HEK293 (cell line): ENCODE results near the gene CCNT2.

Source experiments
- GFI1B ChIP-seq: fragments of 450-650 bp; formaldehyde crosslinking; IDR thresholded peaks from 2 replicates; pipeline ENCODE4 v1.5.1; 2016; ENCODE audit warnings: missing biosample characterization, missing genetic modification characterization
- GLIS1 ChIP-seq: fragments of 450-650 bp; formaldehyde crosslinking; IDR thresholded peaks from 2 replicates; pipeline ENCODE4 v1.5.1; 2016; ENCODE audit warnings: missing biosample characterization, missing genetic modification characterization
- KLF8 ChIP-seq: fragments of 450-650 bp; formaldehyde crosslinking; IDR thresholded peaks from 2 replicates; pipeline ENCODE4 v1.5.1; 2016; ENCODE audit warnings: missing biosample characterization, missing genetic modification characterization
- REPIN1 ChIP-seq: fragments of 450-650 bp; formaldehyde crosslinking; IDR thresholded peaks from 2 replicates; pipeline ENCODE4 v1.5.1; 2017; ENCODE audit warnings: missing biosample characterization, missing genetic modification characterization, low read depth
- TCF7L2 ChIP-seq: IDR thresholded peaks from 2 replicates; pipeline ENCODE4 v1.6.1; 2011; ENCODE audit warnings: low read depth, mild to moderate bottlenecking, inconsistent platforms, low read length, moderate library complexity, borderline replicate concordance
- YY1 ChIP-seq: fragments of 450-650 bp; formaldehyde crosslinking; IDR thresholded peaks from 2 replicates; pipeline ENCODE4 v1.5.1; 2018; ENCODE audit warnings: missing biosample characterization, missing genetic modification characterization
- ZBTB21 ChIP-seq: fragments of 450-650 bp; formaldehyde crosslinking; IDR thresholded peaks from 2 replicates; pipeline ENCODE4 v1.5.1; 2017; ENCODE audit warnings: missing biosample characterization, missing genetic modification characterization
- ZBTB8A ChIP-seq: fragments of 450-650 bp; formaldehyde crosslinking; IDR thresholded peaks from 2 replicates; pipeline ENCODE4 v1.5.1; 2016; ENCODE audit warnings: missing biosample characterization, missing genetic modification characterization
- ZFP3 ChIP-seq: fragments of 450-650 bp; formaldehyde crosslinking; IDR thresholded peaks from 2 replicates; pipeline ENCODE4 v1.5.1; 2016; ENCODE audit warnings: low read depth, missing biosample characterization, missing genetic modification characterization
- ZIC2 ChIP-seq: fragments of 450-650 bp; formaldehyde crosslinking; IDR thresholded peaks from 2 replicates; pipeline ENCODE4 v1.5.1; 2016; ENCODE audit warnings: missing biosample characterization, missing genetic modification characterization
- ZNF169 ChIP-seq: fragments of 450-650 bp; formaldehyde crosslinking; IDR thresholded peaks from 2 replicates; pipeline ENCODE4 v1.5.1; 2016; ENCODE audit warnings: missing biosample characterization, missing genetic modification characterization
- ZNF2 ChIP-seq: fragments of 450-650 bp; formaldehyde crosslinking; IDR thresholded peaks from 2 replicates; pipeline ENCODE4 v1.5.1; 2016; ENCODE audit warnings: missing biosample characterization, missing genetic modification characterization
- ZNF335 ChIP-seq: fragments of 450-650 bp; formaldehyde crosslinking; conservative IDR thresholded peaks from 2 replicates; pipeline ENCODE4 v1.5.1; 2016; ENCODE audit warnings: missing biosample characterization, missing genetic modification characterization
- ZNF341 ChIP-seq: fragments of 450-650 bp; formaldehyde crosslinking; IDR thresholded peaks from 2 replicates; pipeline ENCODE4; 2016; ENCODE audit warnings: low read depth, missing biosample characterization, missing genetic modification characterization
- ZNF391 ChIP-seq: fragments of 450-650 bp; formaldehyde crosslinking; IDR thresholded peaks from 2 replicates; pipeline ENCODE4 v1.5.1; 2016; ENCODE audit warnings: low read depth, missing biosample characterization, missing genetic modification characterization, borderline replicate concordance
- ZNF426 ChIP-seq: fragments of 450-650 bp; formaldehyde crosslinking; IDR thresholded peaks from 2 replicates; pipeline ENCODE4 v1.5.1; 2017; ENCODE audit warnings: missing biosample characterization, missing genetic modification characterization, mild to moderate bottlenecking, inconsistent platforms, moderate library complexity
- ZNF610 ChIP-seq: fragments of 450-650 bp; formaldehyde crosslinking; IDR thresholded peaks from 2 replicates; pipeline ENCODE4 v1.5.1; 2016; ENCODE audit warnings: missing biosample characterization, missing genetic modification characterization, borderline replicate concordance
- ZNF623 ChIP-seq: fragments of 450-650 bp; formaldehyde crosslinking; IDR thresholded peaks from 2 replicates; pipeline ENCODE4 v1.5.1; 2016; ENCODE audit warnings: missing biosample characterization, missing genetic modification characterization
- ZNF660 ChIP-seq: fragments of 450-650 bp; IDR thresholded peaks from 2 replicates; pipeline ENCODE4 v1.5.1; 2018; ENCODE audit warnings: missing biosample characterization, mild to moderate bottlenecking, missing genetic modification characterization
- ZNF677 ChIP-seq: fragments of 450-650 bp; IDR thresholded peaks from 2 replicates; pipeline ENCODE4 v1.5.0; 2018; ENCODE audit warnings: missing biosample characterization, mild to moderate bottlenecking, missing genetic modification characterization, moderate library complexity
- ZNF76 ChIP-seq: fragments of 450-650 bp; formaldehyde crosslinking; IDR thresholded peaks from 2 replicates; pipeline ENCODE4; 2016; ENCODE audit warnings: low read depth, missing biosample characterization, missing genetic modification characterization, borderline replicate concordance
- TF ChIP-seq, protein P1 (sequence below): fragments of 450-650 bp; formaldehyde crosslinking; IDR thresholded peaks from 2 replicates; pipeline ENCODE4 v1.5.1; 2016; ENCODE audit warnings: missing biosample characterization, missing genetic modification characterization
- TF ChIP-seq, protein P2 (sequence below): fragments of 450-650 bp; formaldehyde crosslinking; IDR thresholded peaks from 2 replicates; pipeline ENCODE4 v1.5.1; 2016; ENCODE audit warnings: missing biosample characterization, missing genetic modification characterization, low read depth
- TF ChIP-seq, protein P3 (sequence below): fragments of 450-650 bp; IDR thresholded peaks from 2 replicates; pipeline ENCODE4 v1.5.1; 2018; ENCODE audit warnings: missing biosample characterization, mild to moderate bottlenecking, missing genetic modification characterization
- TF ChIP-seq, protein P4 (sequence below): fragments of 450-650 bp; formaldehyde crosslinking; IDR thresholded peaks from 2 replicates; pipeline ENCODE4 v1.5.1; 2016; ENCODE audit warnings: missing biosample characterization, missing genetic modification characterization
- TF ChIP-seq, protein P5 (sequence below): fragments of 450-650 bp; formaldehyde crosslinking; IDR thresholded peaks from 2 replicates; pipeline ENCODE4 v1.5.1; 2016; ENCODE audit warnings: missing biosample characterization, missing genetic modification characterization
- TF ChIP-seq, protein P6 (sequence below): fragments of 450-650 bp; formaldehyde crosslinking; optimal IDR thresholded peaks from 2 replicates; pipeline ENCODE3; 2016; ENCODE audit warnings: missing biosample characterization, mild to moderate bottlenecking, missing genetic modification characterization
- TF ChIP-seq, protein P7 (sequence below): fragments of 450-650 bp; formaldehyde crosslinking; IDR thresholded peaks from 2 replicates; pipeline ENCODE4 v1.5.1; 2016; ENCODE audit warnings: missing biosample characterization, missing genetic modification characterization

CCNT2 gene

DNA sequence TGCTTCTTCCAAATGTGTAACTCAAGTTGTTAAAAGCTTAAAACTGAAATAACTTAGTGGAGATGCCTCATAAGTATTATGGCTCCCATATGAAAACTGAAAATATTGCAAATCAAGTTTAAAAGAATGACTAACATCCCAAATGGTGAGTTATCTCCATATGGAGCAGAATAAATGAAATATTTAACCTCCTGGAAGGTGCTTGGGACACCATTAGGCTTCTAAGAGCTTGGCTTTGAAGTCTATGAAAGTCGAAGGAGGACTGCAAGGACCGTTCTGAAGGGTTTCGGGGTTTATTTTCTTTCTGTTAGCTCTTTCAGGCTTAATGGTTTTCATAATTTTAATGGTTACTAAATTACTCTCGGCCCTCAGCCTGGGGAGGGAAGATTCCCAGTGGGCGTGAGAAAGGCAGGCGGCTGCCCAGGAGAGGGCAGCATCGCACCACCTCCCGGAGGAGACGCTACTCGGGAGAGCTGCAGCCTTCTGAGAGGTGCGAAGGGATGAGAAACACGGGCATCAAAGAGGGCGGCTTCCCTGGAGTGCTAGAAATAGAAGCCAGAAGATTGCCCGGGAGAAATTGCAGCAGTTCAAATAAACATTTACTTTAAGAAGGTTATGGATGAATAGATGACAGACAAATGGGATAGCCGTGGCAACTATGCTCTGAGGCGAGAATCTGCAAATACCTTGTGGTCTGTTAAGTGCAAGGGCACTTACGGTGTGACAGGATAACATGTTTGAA lies 85.6 kb downstream of the CCNT2 start (continued):
- no peak for TF ChIP-seq ZNF341
- TF ChIP-seq, protein P1, sequence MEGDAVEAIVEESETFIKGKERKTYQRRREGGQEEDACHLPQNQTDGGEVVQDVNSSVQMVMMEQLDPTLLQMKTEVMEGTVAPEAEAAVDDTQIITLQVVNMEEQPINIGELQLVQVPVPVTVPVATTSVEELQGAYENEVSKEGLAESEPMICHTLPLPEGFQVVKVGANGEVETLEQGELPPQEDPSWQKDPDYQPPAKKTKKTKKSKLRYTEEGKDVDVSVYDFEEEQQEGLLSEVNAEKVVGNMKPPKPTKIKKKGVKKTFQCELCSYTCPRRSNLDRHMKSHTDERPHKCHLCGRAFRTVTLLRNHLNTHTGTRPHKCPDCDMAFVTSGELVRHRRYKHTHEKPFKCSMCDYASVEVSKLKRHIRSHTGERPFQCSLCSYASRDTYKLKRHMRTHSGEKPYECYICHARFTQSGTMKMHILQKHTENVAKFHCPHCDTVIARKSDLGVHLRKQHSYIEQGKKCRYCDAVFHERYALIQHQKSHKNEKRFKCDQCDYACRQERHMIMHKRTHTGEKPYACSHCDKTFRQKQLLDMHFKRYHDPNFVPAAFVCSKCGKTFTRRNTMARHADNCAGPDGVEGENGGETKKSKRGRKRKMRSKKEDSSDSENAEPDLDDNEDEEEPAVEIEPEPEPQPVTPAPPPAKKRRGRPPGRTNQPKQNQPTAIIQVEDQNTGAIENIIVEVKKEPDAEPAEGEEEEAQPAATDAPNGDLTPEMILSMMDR (tag by site-specific recombination), result peak; percentile 82
- TF ChIP-seq TCF7L2, result peak; percentile 43; the same call in 1 of the 2 replicates
- peak; percentile 72 for TF ChIP-seq ZNF660 (tag by site-specific recombination)
- peak; percentile 35; the same call in 1 of the 2 replicates for TF ChIP-seq ZNF2 (tag by site-specific recombination)
- TF ChIP-seq, protein P2, sequence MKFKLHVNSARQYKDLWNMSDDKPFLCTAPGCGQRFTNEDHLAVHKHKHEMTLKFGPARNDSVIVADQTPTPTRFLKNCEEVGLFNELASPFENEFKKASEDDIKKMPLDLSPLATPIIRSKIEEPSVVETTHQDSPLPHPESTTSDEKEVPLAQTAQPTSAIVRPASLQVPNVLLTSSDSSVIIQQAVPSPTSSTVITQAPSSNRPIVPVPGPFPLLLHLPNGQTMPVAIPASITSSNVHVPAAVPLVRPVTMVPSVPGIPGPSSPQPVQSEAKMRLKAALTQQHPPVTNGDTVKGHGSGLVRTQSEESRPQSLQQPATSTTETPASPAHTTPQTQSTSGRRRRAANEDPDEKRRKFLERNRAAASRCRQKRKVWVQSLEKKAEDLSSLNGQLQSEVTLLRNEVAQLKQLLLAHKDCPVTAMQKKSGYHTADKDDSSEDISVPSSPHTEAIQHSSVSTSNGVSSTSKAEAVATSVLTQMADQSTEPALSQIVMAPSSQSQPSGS (tag by site-specific recombination), result no peak
- no peak for TF ChIP-seq GFI1B (tag by site-specific recombination)
- TF ChIP-seq, protein P3, sequence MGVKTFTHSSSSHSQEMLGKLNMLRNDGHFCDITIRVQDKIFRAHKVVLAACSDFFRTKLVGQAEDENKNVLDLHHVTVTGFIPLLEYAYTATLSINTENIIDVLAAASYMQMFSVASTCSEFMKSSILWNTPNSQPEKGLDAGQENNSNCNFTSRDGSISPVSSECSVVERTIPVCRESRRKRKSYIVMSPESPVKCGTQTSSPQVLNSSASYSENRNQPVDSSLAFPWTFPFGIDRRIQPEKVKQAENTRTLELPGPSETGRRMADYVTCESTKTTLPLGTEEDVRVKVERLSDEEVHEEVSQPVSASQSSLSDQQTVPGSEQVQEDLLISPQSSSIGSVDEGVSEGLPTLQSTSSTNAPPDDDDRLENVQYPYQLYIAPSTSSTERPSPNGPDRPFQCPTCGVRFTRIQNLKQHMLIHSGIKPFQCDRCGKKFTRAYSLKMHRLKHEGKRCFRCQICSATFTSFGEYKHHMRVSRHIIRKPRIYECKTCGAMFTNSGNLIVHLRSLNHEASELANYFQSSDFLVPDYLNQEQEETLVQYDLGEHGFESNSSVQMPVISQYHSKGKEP (tag by site-specific recombination), result no peak
- TF ChIP-seq, protein P4, sequence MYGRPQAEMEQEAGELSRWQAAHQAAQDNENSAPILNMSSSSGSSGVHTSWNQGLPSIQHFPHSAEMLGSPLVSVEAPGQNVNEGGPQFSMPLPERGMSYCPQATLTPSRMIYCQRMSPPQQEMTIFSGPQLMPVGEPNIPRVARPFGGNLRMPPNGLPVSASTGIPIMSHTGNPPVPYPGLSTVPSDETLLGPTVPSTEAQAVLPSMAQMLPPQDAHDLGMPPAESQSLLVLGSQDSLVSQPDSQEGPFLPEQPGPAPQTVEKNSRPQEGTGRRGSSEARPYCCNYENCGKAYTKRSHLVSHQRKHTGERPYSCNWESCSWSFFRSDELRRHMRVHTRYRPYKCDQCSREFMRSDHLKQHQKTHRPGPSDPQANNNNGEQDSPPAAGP (tag by site-specific recombination), result no peak
- TF ChIP-seq ZNF426 (tag by site-specific recombination), result no peak
- no peak for TF ChIP-seq ZNF623 (tag by site-specific recombination)
- no peak for TF ChIP-seq ZNF677 (tag by site-specific recombination)
- TF ChIP-seq, protein P5, sequence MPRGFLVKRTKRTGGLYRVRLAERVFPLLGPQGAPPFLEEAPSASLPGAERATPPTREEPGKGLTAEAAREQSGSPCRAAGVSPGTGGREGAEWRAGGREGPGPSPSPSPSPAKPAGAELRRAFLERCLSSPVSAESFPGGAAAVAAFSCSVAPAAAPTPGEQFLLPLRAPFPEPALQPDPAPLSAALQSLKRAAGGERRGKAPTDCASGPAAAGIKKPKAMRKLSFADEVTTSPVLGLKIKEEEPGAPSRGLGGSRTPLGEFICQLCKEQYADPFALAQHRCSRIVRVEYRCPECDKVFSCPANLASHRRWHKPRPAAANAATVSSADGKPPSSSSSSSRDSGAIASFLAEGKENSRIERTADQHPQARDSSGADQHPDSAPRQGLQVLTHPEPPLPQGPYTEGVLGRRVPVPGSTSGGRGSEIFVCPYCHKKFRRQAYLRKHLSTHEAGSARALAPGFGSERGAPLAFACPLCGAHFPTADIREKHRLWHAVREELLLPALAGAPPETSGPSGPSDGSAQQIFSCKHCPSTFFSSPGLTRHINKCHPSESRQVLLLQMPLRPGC (tag by site-specific recombination), result no peak
- TF ChIP-seq ZNF335 (tag by site-specific recombination), result peak; percentile 74
- TF ChIP-seq ZNF610 (tag by site-specific recombination), result no peak
- TF ChIP-seq ZBTB21 (tag by site-specific recombination), result no peak
- TF ChIP-seq ZIC2 (tag by site-specific recombination), result no peak
- peak; percentile 29; the same call in 1 of the 2 replicates for TF ChIP-seq ZNF76 (tag by site-specific recombination)
- TF ChIP-seq, protein P6, sequence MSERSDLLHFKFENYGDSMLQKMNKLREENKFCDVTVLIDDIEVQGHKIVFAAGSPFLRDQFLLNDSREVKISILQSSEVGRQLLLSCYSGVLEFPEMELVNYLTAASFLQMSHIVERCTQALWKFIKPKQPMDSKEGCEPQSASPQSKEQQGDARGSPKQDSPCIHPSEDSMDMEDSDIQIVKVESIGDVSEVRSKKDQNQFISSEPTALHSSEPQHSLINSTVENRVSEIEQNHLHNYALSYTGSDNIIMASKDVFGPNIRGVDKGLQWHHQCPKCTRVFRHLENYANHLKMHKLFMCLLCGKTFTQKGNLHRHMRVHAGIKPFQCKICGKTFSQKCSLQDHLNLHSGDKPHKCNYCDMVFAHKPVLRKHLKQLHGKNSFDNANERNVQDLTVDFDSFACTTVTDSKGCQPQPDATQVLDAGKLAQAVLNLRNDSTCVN (tag by site-specific recombination), result no peak
- TF ChIP-seq GLIS1 (tag by site-specific recombination), result peak; percentile 37; the same call in 1 of the 2 replicates
- TF ChIP-seq ZBTB8A (tag by site-specific recombination), result peak; percentile 67
- 0 out of 2 replicates have a peak, but pooled peaks have one; percentile 57 for TF ChIP-seq ZNF169 (tag by site-specific recombination)
- TF ChIP-seq KLF8 (tag by site-specific recombination), result 0 out of 2 replicates have a peak, but pooled peaks have one; percentile 28
- TF ChIP-seq ZFP3 (tag by site-specific recombination), result no peak
- TF ChIP-seq, protein P7, sequence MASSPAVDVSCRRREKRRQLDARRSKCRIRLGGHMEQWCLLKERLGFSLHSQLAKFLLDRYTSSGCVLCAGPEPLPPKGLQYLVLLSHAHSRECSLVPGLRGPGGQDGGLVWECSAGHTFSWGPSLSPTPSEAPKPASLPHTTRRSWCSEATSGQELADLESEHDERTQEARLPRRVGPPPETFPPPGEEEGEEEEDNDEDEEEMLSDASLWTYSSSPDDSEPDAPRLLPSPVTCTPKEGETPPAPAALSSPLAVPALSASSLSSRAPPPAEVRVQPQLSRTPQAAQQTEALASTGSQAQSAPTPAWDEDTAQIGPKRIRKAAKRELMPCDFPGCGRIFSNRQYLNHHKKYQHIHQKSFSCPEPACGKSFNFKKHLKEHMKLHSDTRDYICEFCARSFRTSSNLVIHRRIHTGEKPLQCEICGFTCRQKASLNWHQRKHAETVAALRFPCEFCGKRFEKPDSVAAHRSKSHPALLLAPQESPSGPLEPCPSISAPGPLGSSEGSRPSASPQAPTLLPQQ (tag by site-specific recombination), result 0 out of 2 replicates have a peak, but pooled peaks have one; percentile 28
- no peak for TF ChIP-seq REPIN1
- no peak for TF ChIP-seq ZNF391 (tag by site-specific recombination)
- TF ChIP-seq YY1 (tag by site-specific recombination), result no peak
